ENCODE measurements around the gene GRM7. TPM values are rescaled to one million over a fixed set of nuclear protein-coding genes. Genes with fewer than 3 reads are reported as not detected.
A peak's percentile ranks its signal among the peaks of the same experiment; 100 is the strongest.

Gene GRM7
- total RNA-seq, 1 donor from 2014 or later = not detected

GRCh38 chr3:7421065-7421464, 560.1 kb downstream of the GRM7 start:
- DNase-seq = no peak

GRCh38 chr3:7423036-7423435, 562.1 kb downstream of the GRM7 start:
- no peak for DNase-seq

GRCh38 chr3:7423995-7424394, 563.1 kb downstream of the GRM7 start:
- no peak for DNase-seq

GRCh38 chr3:7428206-7428718, 567.3 kb downstream of the GRM7 start:
- DNase-seq = no peak

- DNase-seq = no peak
Measured at GRCh38 chr3:7432610-7433009, 571.7 kb downstream of the GRM7 start.

- DNase-seq = no peak
Measured at GRCh38 chr3:7433073-7433472, 572.2 kb downstream of the GRM7 start.

- no peak for DNase-seq
Measured at GRCh38 chr3:7436542-7436941, 575.6 kb downstream of the GRM7 start.

GRCh38 chr3:7437231-7437630, 576.3 kb downstream of the GRM7 start:
- no peak for DNase-seq

- no peak for DNase-seq
Measured at GRCh38 chr3:7439101-7439680, 578.3 kb downstream of the GRM7 start.

- DNase-seq = peak; percentile 63
Measured at GRCh38 chr3:7444886-7445285, 584.0 kb downstream of the GRM7 start.

GRCh38 chr3:7445331-7445730, 584.4 kb downstream of the GRM7 start:
- DNase-seq = peak; percentile 10

GRCh38 chr3:7447197-7447769, 586.4 kb downstream of the GRM7 start:
- no peak for DNase-seq

GRCh38 chr3:7456386-7456785, 595.5 kb downstream of the GRM7 start:
- peak; percentile 88 for DNase-seq

- no peak for DNase-seq
Measured at GRCh38 chr3:7461202-7461825, 600.4 kb downstream of the GRM7 start.

- DNase-seq = no peak
Measured at GRCh38 chr3:7469866-7470265, 609.0 kb downstream of the GRM7 start.

- peak; percentile 10 for DNase-seq
Measured at GRCh38 chr3:7484636-7485035, 623.7 kb downstream of the GRM7 start.

- no peak for DNase-seq
Measured at GRCh38 chr3:7487763-7488162, 626.8 kb downstream of the GRM7 start.

- DNase-seq = no peak
Measured at GRCh38 chr3:7489417-7489816, 628.5 kb downstream of the GRM7 start.

- no peak for DNase-seq
Measured at GRCh38 chr3:7498715-7499114, 637.8 kb downstream of the GRM7 start.

- DNase-seq = no peak
Measured at GRCh38 chr3:7503431-7503830, 642.5 kb downstream of the GRM7 start.

- DNase-seq = peak; percentile 99
Measured at GRCh38 chr3:7504886-7505775, 644.2 kb downstream of the GRM7 start.

- peak; percentile 18 for DNase-seq
Measured at GRCh38 chr3:7506606-7507180, 645.8 kb downstream of the GRM7 start.

- DNase-seq = no peak
Measured at GRCh38 chr3:7508821-7509220, 647.9 kb downstream of the GRM7 start.

Data from dermis blood vessel endothelial cell (primary cell).